GM18526 (cell line): Measurements from ENCODE around the gene SELENOK.

Source experiments
- POLR2A ChIP-seq: IDR thresholded peaks from 3 replicates; pipeline ENCODE4 v1.6.1; 2011; ENCODE audit not compliant: insufficient read length; ENCODE audit errors: extremely low read depth

SELENOK gene

GRCh38 chr3:53888232-53888631 is 3.4 kb downstream of the SELENOK start:
- no peak for TF ChIP-seq POLR2A

GRCh38 chr3:53887446-53887845 is 4.2 kb downstream of the SELENOK start:
- no peak for TF ChIP-seq POLR2A

GRCh38 chr3:53885239-53885638 is 6.4 kb downstream of the SELENOK start:
- TF ChIP-seq POLR2A: no peak

GRCh38 chr3:53884623-53885022 is 7.0 kb downstream of the SELENOK start:
- TF ChIP-seq POLR2A: no peak

DNA sequence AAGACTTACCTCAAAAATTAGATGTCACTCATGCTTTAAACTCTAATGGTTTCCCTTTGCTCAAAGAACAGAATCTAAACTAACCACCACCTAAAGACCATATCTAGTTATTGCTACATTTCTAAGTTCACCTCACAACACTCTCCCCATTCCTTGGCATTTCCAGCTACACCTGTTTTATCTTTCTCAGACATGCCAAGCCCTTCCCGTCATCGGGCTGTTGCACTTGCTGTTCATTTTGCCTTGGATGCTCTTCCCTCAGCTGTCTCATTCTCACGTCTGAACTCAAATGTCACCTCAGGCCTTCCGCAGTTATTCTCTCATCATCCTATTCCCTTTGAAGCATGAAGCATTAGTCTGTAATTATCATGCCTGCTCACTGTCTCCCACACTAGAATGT is 8.7 kb downstream of the SELENOK start:
- TF ChIP-seq POLR2A: no peak

DNA sequence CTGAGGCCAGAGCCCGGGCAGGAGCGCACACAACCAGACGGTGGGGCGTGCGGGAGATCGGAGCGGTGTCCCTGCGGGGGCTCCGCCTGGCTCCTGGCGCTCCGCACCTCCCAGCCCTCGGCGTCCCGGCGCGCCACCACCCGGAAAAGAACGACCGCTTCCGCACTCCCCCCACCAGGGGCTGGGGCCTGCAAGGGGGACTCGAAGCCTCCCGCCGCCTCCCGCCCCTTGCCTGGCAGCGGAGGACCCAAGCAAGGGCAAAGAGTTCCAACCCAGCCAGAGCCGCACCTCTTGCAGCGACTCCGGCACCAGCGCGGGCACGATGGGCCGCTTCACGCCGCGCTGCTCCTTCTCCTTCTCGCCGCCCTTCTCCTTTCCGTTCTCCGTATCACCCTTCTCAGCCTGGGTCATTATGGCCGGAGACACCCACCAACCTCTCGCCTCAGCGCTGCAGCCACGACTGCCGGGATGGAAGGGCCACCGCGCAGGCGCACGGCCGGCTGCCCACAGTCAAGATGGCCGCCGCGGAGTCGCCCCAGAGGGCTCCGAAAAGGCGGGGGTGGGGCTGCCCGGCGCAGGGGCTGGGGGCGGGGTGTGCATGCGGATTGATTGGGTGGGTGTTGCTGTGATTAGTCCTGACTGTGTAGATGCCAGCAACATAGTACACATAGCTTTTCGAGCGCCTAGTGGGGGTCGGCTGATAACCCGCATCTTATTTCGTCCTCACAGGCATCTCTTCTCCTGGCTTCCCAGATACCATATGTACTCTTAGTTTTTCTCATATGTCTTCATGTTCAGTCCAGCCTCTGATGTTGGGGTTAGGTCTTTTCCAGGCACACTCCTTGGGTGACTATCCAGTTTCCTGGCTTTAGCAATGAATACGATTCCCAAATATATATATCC is 9.7 kb downstream of the SELENOK start, which contains the start of gene ACTR8:
Gene ACTR8, minus strand, starts transcription at position 462 of the 903 bp plus-strand sequence. Its CDS starts 51 bp downstream, at position 411.
- peak; percentile 95 for TF ChIP-seq POLR2A

DNA sequence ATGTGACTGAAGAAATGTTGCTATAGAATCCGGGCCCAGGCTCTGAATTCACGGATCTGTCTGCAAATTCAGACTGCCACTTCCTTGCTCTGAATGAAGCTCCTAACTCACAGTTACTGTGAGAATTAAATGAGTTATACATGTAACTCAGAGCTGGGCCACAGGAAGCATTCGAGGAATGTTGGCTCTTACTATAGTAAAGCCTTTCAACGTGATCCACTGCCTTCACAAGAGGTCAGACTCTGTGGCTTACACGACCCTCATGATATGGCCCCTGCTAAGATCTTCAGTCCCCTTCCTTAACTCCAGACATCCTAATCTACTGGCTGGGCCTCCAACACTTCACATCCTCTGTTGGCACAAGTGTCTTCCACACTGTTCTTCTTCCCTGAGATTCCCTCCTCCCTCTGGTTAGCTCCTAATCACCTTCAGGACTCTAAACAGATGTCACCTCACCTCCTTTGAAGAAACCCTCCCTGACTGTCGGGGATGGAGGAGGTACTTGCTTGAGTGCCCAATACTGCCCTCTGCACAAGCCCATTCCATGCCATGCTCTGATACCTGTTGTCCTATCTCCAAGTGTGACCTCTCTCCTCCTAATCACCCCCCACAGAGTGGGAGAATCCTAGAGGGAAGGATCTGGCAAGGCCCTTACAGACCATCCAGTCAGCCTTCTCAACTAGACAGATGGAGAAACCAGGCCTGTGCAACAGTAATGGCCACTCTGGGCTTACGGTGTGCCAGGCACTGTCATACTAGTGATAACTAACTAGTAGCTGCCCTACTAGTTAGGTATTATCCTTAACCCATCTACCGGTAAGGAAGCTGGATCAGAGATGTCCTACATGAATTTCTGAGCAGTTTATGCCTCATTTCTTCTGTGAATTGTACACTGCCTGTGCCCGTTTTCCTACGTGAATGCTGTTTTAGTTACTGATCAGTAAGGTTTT is 11.0 kb downstream of the SELENOK start:
- TF ChIP-seq POLR2A: no peak

- no peak for TF ChIP-seq POLR2A
Measured at GRCh38 chr3:53865732-53866499, 25.7 kb downstream of the SELENOK start.

DNA sequence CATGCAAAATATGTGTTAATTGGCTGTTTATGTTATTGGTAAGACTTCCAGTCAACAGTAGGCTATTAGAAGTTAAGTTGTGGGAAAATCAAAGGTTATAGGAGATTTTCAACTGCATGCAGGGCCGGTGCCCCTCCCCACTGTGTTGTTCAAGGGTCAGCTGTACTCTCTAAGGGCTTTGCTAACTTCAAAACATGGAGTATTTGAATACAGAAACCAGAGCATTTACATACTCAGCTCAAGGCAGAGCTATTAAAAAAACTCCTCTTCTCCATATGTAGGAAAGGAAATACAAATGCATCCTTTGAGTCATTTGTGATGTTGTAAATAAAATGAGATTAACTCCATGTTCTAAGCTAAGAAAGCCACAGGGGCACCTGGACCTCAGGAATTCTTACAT is 28.5 kb downstream of the SELENOK start:
- no peak for TF ChIP-seq POLR2A

GRCh38 chr3:53862241-53862640 is 29.4 kb downstream of the SELENOK start:
- no peak for TF ChIP-seq POLR2A

- TF ChIP-seq POLR2A: no peak
Measured at GRCh38 chr3:53860196-53860595, 31.5 kb downstream of the SELENOK start.

- TF ChIP-seq POLR2A: no peak
Measured at GRCh38 chr3:53859178-53859577, 32.5 kb downstream of the SELENOK start.

- TF ChIP-seq POLR2A: no peak
Measured at GRCh38 chr3:53858096-53858741, 33.4 kb downstream of the SELENOK start.

DNA sequence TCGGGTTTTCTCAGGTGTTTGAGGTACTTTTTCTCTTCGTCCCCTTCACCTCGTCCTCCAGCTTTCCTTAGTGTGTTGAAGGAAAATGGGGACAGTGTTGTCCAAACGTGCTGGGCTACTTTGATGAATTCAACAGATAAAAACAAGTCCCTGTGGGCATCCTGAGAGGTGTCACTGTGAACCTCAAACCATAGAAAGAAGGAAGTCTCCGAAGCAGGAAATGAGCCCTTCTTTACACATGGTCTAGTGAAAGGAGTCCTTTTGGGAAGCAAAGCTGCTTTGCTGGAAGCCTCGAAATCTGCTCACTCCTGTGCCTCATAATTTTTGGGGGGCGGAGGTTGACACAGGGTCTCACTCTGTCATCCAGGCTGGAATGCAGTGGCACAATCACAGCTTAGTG is 34.7 kb downstream of the SELENOK start:
- no peak for TF ChIP-seq POLR2A
